Smooth muscle cell (in vitro differentiated cells): ENCODE results near the gene BRAT1. TPM values are rescaled to one million over a fixed set of nuclear protein-coding genes. Genes with fewer than 3 reads are reported as not detected.
"Not testable (repeated sequence)": the region's sequence is repeated elsewhere in the genome, so short reads cannot be mapped to it uniquely, and the experiment has no call there.

ENCODE experiments used
- DNase-seq: peaks from one replicate; lab custom pipeline; 2025; ENCODE audit not compliant: unreplicated experiment; lab: John Stamatoyannopoulos, UW
- H2AFZ ChIP-seq: fragments of 200-600 bp; sonication (generic); 2 replicates; pipeline ENCODE4 v1.6.0; 2016; ENCODE audit warnings: antibody characterized with exemption, low read depth, mild to moderate bottlenecking
- H3F3A ChIP-seq: fragments of 200-600 bp; sonication (generic); 2 replicates; pipeline ENCODE4 v1.6.0; 2017; ENCODE audit warnings: antibody characterized with exemption, low read depth
- H3K27ac ChIP-seq: fragments of 200-600 bp; sonication (generic); 2 replicates; pipeline ENCODE4 v1.5.1; 2016; ENCODE audit warnings: low read depth, mild to moderate bottlenecking
- H3K27me3 ChIP-seq: fragments of 200-600 bp; sonication (generic); 2 replicates; pipeline ENCODE4 v1.6.1; 2016; ENCODE audit warnings: low read depth, mild to moderate bottlenecking
- H3K36me3 ChIP-seq: fragments of 200-600 bp; sonication (generic); 2 replicates; pipeline ENCODE4 v1.5.1; 2016; ENCODE audit warnings: low read depth
- H3K4me1 ChIP-seq: fragments of 200-600 bp; sonication (generic); 2 replicates; pipeline ENCODE4 v1.5.1; 2016; ENCODE audit warnings: low read depth
- H3K4me2 ChIP-seq: fragments of 200-600 bp; sonication (generic); 2 replicates; pipeline ENCODE4 v1.6.0; 2016; ENCODE audit warnings: mild to moderate bottlenecking
- H3K4me3 ChIP-seq: fragments of 200-600 bp; sonication (generic); 2 replicates; pipeline ENCODE4 v1.5.1; 2016; ENCODE audit warnings: mild to moderate bottlenecking
- H3K79me2 ChIP-seq: fragments of 200-600 bp; sonication (generic); 2 replicates; pipeline ENCODE4 v1.6.0; 2016; ENCODE audit warnings: low read depth, mild to moderate bottlenecking
- H3K9ac ChIP-seq: fragments of 200-600 bp; sonication (generic); 2 replicates; pipeline ENCODE4 v1.6.0; 2016; ENCODE audit warnings: low read depth
- H3K9me3 ChIP-seq: fragments of 200-600 bp; sonication (generic); replicated peaks from 2 replicates; pipeline ENCODE4 v1.5.1; 2016; ENCODE audit warnings: low read depth
- H4K20me1 ChIP-seq: fragments of 200-600 bp; sonication (generic); 2 replicates; pipeline ENCODE4 v1.6.0; 2016; ENCODE audit warnings: low read depth
- WGBS: methylation state at CpG from one replicate; pipeline ENCODE4 v1.1.7; 2016; ENCODE audit warnings: low lambda C conversion rate; 5-methylcytosine and 5-hydroxymethylcytosine counted together
- polyA plus RNA-seq: library from polyadenylated mRNA; unstranded; fragments of >200 nt; fragmentation: Nextera tagmentation; extraction: Ambion mirVana; gene quantifications from 2 replicates; pipeline ENCODE4 v1.2.1, GENCODE V29; 2016
- total RNA-seq: library from RNA; depleted of rRNA; stranded (reverse); fragments of >200 nt; gene quantifications from 2 replicates; pipeline ENCODE4 v1.2.3, GENCODE V29; 2014
- TF ChIP-seq, protein P1 (sequence below): fragments of 200-600 bp; sonication (generic); IDR thresholded peaks from 2 replicates; pipeline ENCODE4 v1.5.1; 2017; ENCODE audit warnings: borderline replicate concordance, mild to moderate bottlenecking, antibody characterized with exemption; ENCODE audit not compliant: insufficient read depth, poor library complexity, severe bottlenecking

The BRAT1 gene
- total and polyA plus RNA-seq, 2 experiments from 2014 or later, result 11.2 to 32.4 TPM

DNA sequence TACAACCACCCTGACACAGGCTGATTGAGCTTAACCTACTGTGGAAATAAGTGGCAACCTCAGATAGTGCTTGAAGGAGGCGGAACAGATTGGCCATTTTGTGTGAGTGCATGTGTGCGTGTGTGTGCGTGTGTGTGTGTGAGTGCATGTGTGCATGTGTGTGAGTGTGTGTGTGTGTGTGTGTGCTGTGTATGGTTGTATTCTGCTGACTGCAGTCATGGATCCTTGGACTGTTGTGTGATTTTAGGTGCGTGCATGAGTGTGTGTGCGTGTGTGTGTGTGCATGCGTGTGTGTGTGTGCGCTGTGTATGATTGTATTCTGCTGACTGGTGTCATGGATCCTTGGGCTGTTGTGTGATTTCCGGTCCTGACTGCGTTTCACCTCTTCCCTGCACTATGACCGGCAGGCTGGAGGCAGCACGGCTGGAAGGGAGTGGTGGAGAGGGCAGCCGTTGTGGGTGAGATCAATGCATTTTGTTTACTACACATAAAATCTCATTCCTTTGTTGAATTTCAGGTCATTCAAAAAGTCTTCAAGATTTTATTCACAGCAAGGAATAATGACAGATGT is 9.7 kb upstream of the BRAT1 start:
- TF ChIP-seq, protein P1, sequence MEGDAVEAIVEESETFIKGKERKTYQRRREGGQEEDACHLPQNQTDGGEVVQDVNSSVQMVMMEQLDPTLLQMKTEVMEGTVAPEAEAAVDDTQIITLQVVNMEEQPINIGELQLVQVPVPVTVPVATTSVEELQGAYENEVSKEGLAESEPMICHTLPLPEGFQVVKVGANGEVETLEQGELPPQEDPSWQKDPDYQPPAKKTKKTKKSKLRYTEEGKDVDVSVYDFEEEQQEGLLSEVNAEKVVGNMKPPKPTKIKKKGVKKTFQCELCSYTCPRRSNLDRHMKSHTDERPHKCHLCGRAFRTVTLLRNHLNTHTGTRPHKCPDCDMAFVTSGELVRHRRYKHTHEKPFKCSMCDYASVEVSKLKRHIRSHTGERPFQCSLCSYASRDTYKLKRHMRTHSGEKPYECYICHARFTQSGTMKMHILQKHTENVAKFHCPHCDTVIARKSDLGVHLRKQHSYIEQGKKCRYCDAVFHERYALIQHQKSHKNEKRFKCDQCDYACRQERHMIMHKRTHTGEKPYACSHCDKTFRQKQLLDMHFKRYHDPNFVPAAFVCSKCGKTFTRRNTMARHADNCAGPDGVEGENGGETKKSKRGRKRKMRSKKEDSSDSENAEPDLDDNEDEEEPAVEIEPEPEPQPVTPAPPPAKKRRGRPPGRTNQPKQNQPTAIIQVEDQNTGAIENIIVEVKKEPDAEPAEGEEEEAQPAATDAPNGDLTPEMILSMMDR, result no peak
- H3K27me3 ChIP-seq, result no peaks in the 10 kb centered on the region

DNA sequence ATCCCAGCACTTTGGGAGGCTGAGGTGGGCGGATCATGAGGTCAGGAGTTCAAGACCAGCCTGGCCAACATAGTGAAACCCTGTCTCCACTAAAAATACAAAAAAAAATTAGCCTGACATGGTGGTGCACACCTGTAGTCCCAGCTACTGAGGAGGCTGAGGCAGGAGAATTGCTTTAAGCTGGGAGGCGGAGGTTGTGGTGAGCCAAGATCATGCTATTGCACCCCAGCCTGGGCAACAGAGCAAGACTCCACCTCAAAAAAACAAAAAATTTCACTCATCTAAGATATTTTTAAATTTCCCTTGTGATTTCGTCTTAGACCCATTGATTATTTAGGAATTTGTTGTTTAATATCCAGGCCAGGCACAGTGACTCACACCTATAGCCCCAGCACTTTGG is 8.6 kb upstream of the BRAT1 start:
- H3K27me3 ChIP-seq, H3K4me1 ChIP-seq, DNase-seq, H3K27ac ChIP-seq, H2AFZ ChIP-seq, H3K9ac ChIP-seq, H3K36me3 ChIP-seq, H3K4me2 ChIP-seq, H3K4me3 ChIP-seq, H3K9me3 ChIP-seq, H3F3A ChIP-seq: not testable (repeated sequence)
- Histone ChIP-seq H3K79me2 (peaks cover 21% of the 10 kb centered on the region), H4K20me1 (peaks cover 10% of the 10 kb centered on the region)
- 95% methylated on average over 3 of the region's 3 CpGs for WGBS

More for the DNA sequence above, 9.7 kb upstream of the BRAT1 start:
- Histone ChIP-seq H3K27ac (no peak overlapping the region), H3K36me3 (no peaks in the 10 kb centered on the region), H3K79me2 (peaks cover 14% of the 10 kb centered on the region), H3K9me3 (no peaks in the 10 kb centered on the region), H3K4me2 (no peak overlapping the region), H4K20me1 (peaks cover 10% of the 10 kb centered on the region), H2AFZ (no peak overlapping the region), H3K9ac (no peak overlapping the region), H3K4me3 (no peak overlapping the region), H3F3A (no peaks in the 10 kb centered on the region), H3K4me1 (peaks cover 8% of the 10 kb centered on the region)
- 94% methylated on average over 11 of the region's 12 CpGs for WGBS
- no peak for DNase-seq

DNA sequence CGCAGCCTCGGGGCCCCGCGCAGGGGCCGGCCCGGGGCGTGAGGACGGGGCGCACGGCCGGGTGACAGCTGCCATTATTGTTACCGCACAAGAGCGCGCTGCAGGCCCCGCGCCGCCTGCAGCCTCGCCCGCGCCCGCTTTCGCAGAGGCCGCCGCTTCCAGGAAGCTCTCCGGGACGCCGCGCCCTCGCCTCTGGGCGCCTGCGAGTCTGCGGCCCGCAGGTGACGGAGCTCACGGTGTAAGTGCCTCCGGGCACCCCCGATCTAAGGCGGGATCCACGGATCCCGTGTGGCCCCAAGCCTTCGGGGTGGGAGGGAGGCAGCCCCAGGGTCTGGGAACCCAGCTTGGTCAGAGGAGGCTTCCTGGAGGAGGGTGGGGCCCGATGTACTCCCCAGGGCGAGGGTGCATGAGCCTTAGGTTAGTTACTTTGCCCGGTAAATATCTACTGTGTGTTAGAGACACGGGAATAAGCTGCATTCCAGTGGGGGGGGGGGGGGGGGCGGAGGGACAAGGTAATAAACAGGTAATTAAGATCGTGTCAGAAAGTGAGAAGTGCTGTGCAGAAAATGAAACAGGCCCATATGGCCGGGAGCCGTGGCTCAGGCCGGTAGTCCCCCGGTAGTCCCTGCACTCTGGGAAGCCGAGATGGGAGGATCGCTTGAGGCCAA is 4.1 kb upstream of the BRAT1 start:
- Histone ChIP-seq H3K4me3 (peak overlapping the region; percentile 98), H3K4me1 (peaks cover 10% of the 10 kb centered on the region), H3K27ac (peak overlapping the region; percentile 63), H3K9me3 (no peaks in the 10 kb centered on the region), H3K9ac (peak overlapping the region; percentile 83), H4K20me1 (peaks cover 3% of the 10 kb centered on the region), H3K36me3 (no peaks in the 10 kb centered on the region), H3K27me3 (no peaks in the 10 kb centered on the region), H3K4me2 (peak overlapping the region; percentile 100), H3K79me2 (peaks cover 24% of the 10 kb centered on the region), H2AFZ (peak overlapping the region; percentile 91), H3F3A (peaks cover 4% of the 10 kb centered on the region)
- TF ChIP-seq, protein P1, result no peak
- 6% methylated on average over 50 of the region's 53 CpGs for WGBS
- no peak for DNase-seq

DNA sequence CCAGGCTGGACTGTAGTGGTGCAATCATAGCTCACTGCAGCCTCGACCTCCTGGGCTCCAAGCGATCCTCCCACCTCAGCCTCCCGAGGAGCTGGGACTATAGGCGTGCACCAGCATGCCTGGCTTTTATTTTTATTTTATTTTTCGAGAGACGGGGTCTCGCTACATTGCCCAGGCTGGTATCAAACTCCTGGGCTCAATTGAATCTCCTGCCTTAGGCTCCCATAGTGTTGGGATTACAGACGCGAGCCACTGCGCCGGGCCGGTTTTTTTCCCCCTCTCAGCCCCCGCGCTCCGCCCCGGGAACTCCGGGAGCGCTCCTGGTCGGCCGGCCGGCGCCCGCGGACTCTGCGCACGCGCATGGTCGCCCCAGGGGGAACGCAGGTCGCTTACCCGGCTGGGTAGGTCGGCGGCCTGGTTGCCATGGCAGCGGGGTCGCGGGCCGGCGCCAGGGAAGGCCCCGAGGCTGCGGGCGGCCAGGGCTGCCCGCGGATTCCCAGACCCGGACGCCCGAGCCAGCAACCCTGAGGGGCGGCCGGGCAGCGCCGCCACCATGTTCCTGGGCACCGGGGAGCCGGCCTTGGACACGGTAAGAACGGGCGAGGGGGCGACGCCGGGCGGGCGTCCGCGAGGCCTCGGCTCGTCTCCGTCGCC is 3.4 kb upstream of the BRAT1 start, which contains the start of gene IQCE:
IQCE (plus strand) TSS at position 351 of the 654 bp plus-strand sequence; CDS start at position 554, 203 bp downstream.
- 7% methylated on average over 58 of the region's 66 CpGs for WGBS
- peak within 1 kb of the TSS; percentile 100 for H3K4me2 ChIP-seq
- no peaks in the 10 kb centered on the region for H3K36me3 ChIP-seq
- H3K4me1 ChIP-seq, result peaks cover 13% of the 10 kb centered on the region
- peaks cover 4% of the 10 kb centered on the region for H3F3A ChIP-seq
- peak within 1 kb of the TSS; percentile 91 for H2AFZ ChIP-seq
- H3K4me3 ChIP-seq, result peak within 1 kb of the TSS; percentile 98
- H3K27ac ChIP-seq, result peak within 1 kb of the TSS; percentile 63
- peak; percentile 85 for DNase-seq
- peaks cover 26% of the 10 kb centered on the region for H3K79me2 ChIP-seq
- H3K9ac ChIP-seq, result peak within 1 kb of the TSS; percentile 83
- H3K9me3 ChIP-seq, result no peaks in the 10 kb centered on the region
- TF ChIP-seq, protein P1, result no peak
- peaks cover 7% of the 10 kb centered on the region for H4K20me1 ChIP-seq
- H3K27me3 ChIP-seq, result no peaks in the 10 kb centered on the region
